GM18520 (cell line): Measurements from ENCODE around the gene PTGFR.

Experiments used
- ATAC-seq: cut with Tn5 transposase; IDR thresholded peaks from one replicate; pipeline ENCODE4 v1.9.1; 2021; ENCODE audit not compliant: unreplicated experiment

PTGFR gene

GRCh38 chr1:78587211-78587610, 96.4 kb downstream of the PTGFR start:
- no peak for ATAC-seq
